Breast epithelium (tissue), 4 donors: ENCODE data around the gene TSHZ3. TPM values are rescaled to one million over a fixed set of nuclear protein-coding genes. Genes with fewer than 3 reads are reported as not detected.

Source experiments
- DNase-seq, 2 donors: peaks; one replicate each; pipeline ENCODE4 v3.0.0-alpha.2; 2019; ENCODE audit warnings: low spot score in 2 of 2
- H3K27ac ChIP-seq, 2 donors: fragments of 200-600 bp; sonication (generic) in 1 of 2; one replicate each; pipeline ENCODE4 v1.5.1; 2016 to 2019; ENCODE audit warnings: mild to moderate bottlenecking in 1 of 2
- H3K27me3 ChIP-seq, 2 donors: fragments of 200-600 bp; sonication (generic) in 1 of 2; one replicate each; pipeline versions ENCODE4 v1.5.1 to v1.6.0; 2017 to 2019; ENCODE audit warnings: control low read depth in 1 of 2, mild to moderate bottlenecking in 1 of 2
- H3K36me3 ChIP-seq: fragments of 200-600 bp; one replicate; pipeline ENCODE4 v1.5.1; 2019
- H3K4me1 ChIP-seq, 2 donors: fragments of 200-600 bp; sonication (generic); one replicate each; pipeline ENCODE4 v1.5.1; 2016 to 2019; ENCODE audit warnings: control low read depth in 1 of 2
- H3K4me3 ChIP-seq, 3 donors: fragments of 200-600 bp; sonication (generic); 1 replicate in 2 of 3; 2 replicates in 1 of 3; pipeline ENCODE4 v1.5.1; 2016 to 2019; ENCODE audit warnings: mild to moderate bottlenecking in 3 of 3, moderate library complexity in 2 of 3
- H3K9me3 ChIP-seq, 2 donors: fragments of 200-600 bp; sonication (generic) in 1 of 2; one replicate each; pipeline ENCODE4 v1.5.1; 2016 to 2019; ENCODE audit warnings: control low read depth in 1 of 2
- CTCF ChIP-seq, 3 donors: fragments of 450-650 bp; IDR thresholded peaks; one replicate each; pipeline ENCODE4 v1.5.1; 2016 to 2017; ENCODE audit warnings: antibody characterized with exemption in 3 of 3, mild to moderate bottlenecking in 3 of 3, moderate library complexity in 3 of 3
- POLR2A ChIP-seq: fragments of 450-650 bp; IDR thresholded peaks from one replicate; pipeline ENCODE4 v1.6.1; 2016; ENCODE audit warnings: antibody characterized with exemption, mild to moderate bottlenecking, moderate library complexity
- POLR2AphosphoS5 ChIP-seq, 3 donors: sonication (generic); formaldehyde crosslinking; IDR thresholded peaks; one replicate each; pipeline ENCODE4 v1.6.1; 2017; ENCODE audit warnings: antibody characterized with exemption in 3 of 3
- intact Hi-C: fragments of 100-400 bp; cut with DNase I; formaldehyde crosslinking; loops from one replicate; pipeline ENCODE4 v1.15.1; 2023; ENCODE audit warnings: low total_unique reads
- total RNA-seq, 3 donors: library from RNA; depleted of rRNA; stranded (reverse); fragments of >200 nt; gene quantifications; one replicate each; pipeline ENCODE4 v1.1.0, GENCODE V29; 2016

TSHZ3 gene
- total RNA-seq, 3 donors from 2014 or later: 3.7 to 9.8 (median 8.3) TPM

DNA sequence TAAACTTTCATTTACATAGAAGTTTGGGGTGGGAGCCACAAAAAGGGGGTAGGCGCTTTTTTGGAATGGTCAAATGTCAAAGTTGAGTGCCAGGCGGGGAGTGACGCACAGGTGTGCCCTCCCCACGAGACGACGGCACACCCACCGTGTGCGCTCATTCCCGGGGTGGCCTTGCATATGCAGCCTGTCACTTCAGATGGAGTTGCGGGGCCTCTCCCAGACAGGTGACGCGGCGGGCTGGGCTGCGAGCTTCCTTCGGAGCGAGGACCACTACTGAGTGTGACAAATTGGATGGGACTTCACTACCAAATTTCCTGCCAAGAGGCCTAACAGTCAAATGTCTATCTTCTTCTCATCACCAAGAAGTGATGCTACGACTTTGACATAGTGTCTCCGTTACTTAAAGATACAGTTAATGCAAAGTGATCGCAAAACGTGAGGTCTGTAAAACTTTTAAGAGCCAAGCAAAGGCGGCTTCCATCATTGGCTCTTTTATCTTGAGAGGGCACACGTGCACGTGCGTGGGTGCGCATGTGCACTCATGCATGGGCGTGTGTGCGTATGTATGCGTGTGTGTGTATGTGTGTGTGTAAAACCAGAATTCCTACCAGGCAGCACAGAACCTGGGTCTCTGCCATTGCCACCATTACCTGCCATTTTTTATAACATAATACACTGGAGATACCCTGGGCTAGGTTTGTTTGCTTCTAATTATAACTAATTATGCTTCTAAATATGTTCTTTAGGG, 43.1 kb downstream of the TSHZ3 start:
- no peaks in the 10 kb centered on the region for H3K4me1 ChIP-seq
- H3K27me3 ChIP-seq: no peaks in the 10 kb centered on the region
- DNase-seq: no peak
- no peak overlapping the region for H3K27ac ChIP-seq
- H3K36me3 ChIP-seq: no peaks in the 10 kb centered on the region
- TF ChIP-seq POLR2AphosphoS5 (IDR thresholded peaks at IDR 0.05) (no peak), CTCF (IDR thresholded peaks at IDR 0.05) (no peak), POLR2A (no peak)
- no peaks in the 10 kb centered on the region for H3K9me3 ChIP-seq
- intact Hi-C loops: no loop called here
- H3K4me3 ChIP-seq: no peak overlapping the region

- no peaks in the 10 kb centered on the region for H3K36me3 ChIP-seq
- TF ChIP-seq CTCF (IDR thresholded peaks at IDR 0.05) (no peak), POLR2A (no peak), POLR2AphosphoS5 (IDR thresholded peaks at IDR 0.05) (no peak)
- no peak overlapping the region for H3K27ac ChIP-seq
- H3K9me3 ChIP-seq: no peaks in the 10 kb centered on the region
- intact Hi-C loops: no loop called here
- DNase-seq: no peak
- no peaks in the 10 kb centered on the region for H3K27me3 ChIP-seq
- no peaks in the 10 kb centered on the region for H3K4me1 ChIP-seq
- no peak overlapping the region for H3K4me3 ChIP-seq
Observed at GRCh38 chr19:31304831-31305312, 44.4 kb downstream of the TSHZ3 start.

GRCh38 chr19:31303262-31303815, 45.9 kb downstream of the TSHZ3 start:
- H3K4me3 ChIP-seq: no peak overlapping the region
- H3K27me3 ChIP-seq: no peaks in the 10 kb centered on the region
- intact Hi-C loops: no loop called here
- no peaks in the 10 kb centered on the region for H3K36me3 ChIP-seq
- no peaks in the 10 kb centered on the region for H3K4me1 ChIP-seq
- H3K9me3 ChIP-seq: no peaks in the 10 kb centered on the region
- DNase-seq: no peak
- no peak for TF ChIP-seq POLR2A
- no peak for TF ChIP-seq POLR2AphosphoS5 (IDR thresholded peaks at IDR 0.05)
- TF ChIP-seq CTCF (IDR thresholded peaks at IDR 0.05): no peak
- no peak overlapping the region for H3K27ac ChIP-seq

DNA sequence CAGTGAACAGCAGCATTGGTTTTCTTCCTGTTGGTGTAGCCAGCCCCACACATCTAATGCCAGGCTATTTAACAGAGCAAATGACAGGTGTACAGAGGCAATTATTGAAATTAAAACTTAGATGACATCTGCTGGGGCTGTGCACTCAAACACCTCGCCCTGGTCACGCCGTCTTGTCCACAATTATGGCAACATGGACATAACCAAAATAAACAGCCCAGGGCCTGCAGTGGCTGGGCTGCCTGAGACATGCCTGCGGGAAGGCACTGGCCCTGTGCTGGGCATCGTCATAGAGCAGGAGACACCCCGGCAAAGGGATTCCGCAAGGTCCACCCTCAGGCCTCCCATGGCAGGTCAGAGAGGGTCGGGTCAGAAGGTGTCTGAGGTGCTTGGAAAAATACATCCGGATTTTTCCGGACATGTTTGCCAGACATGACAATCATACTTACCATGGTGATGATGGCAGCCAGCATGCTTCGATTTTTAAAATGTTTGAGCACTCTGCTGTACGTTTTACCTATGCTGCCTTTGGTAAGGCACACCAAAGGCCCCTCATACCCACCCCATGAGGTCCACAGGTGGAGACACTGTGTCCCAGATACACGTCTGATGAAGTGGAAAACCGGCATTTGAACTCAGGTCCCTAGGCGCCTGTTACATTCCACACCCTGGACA, 47.8 kb downstream of the TSHZ3 start:
- Histone ChIP-seq H3K4me1 (no peaks in the 10 kb centered on the region), H3K4me3 (no peak overlapping the region), H3K27ac (no peak overlapping the region), H3K36me3 (no peaks in the 10 kb centered on the region), H3K27me3 (no peaks in the 10 kb centered on the region), H3K9me3 (no peaks in the 10 kb centered on the region)
- DNase-seq: no peak
- intact Hi-C loops: no loop called here
- TF ChIP-seq CTCF (IDR thresholded peaks at IDR 0.05) (no peak), POLR2A (no peak), POLR2AphosphoS5 (IDR thresholded peaks at IDR 0.05) (no peak)

DNA sequence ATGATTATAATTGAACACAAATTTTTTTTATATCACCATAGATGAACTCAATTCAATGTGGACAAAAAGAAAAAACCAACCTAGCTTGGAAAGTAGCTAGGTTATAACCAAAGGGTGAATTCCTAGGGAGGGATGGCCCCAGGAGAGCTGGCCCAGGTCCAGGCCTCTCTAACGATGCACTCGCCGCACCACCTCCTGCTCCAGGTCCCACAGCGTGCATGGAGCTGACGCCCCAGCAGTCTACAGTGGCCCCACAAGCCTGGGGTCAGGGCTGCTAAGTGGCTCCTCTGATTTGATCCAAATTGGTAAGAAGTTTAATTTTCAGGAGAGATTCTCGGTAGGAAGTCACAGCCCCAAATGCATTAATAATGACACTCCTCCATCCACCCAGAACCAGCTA, 48.8 kb downstream of the TSHZ3 start:
- no peaks in the 10 kb centered on the region for H3K27me3 ChIP-seq
- no peaks in the 10 kb centered on the region for H3K9me3 ChIP-seq
- H3K36me3 ChIP-seq: no peaks in the 10 kb centered on the region
- DNase-seq: no peak
- TF ChIP-seq POLR2A: no peak
- no peak for TF ChIP-seq CTCF (IDR thresholded peaks at IDR 0.05)
- TF ChIP-seq POLR2AphosphoS5 (IDR thresholded peaks at IDR 0.05): no peak
- intact Hi-C loops: no loop called here
- no peak overlapping the region for H3K27ac ChIP-seq
- no peaks in the 10 kb centered on the region for H3K4me1 ChIP-seq
- H3K4me3 ChIP-seq: no peak overlapping the region
